Measurements from ENCODE around the gene EPS15. TPM values are rescaled to one million over a fixed set of nuclear protein-coding genes. Genes with fewer than 3 reads are reported as not detected.

The EPS15 gene
- total and polyA plus RNA-seq, 2 donors (not counting 1 experiment from before 2014, with no cell fraction given), result 40.3 to 151 TPM

DNA sequence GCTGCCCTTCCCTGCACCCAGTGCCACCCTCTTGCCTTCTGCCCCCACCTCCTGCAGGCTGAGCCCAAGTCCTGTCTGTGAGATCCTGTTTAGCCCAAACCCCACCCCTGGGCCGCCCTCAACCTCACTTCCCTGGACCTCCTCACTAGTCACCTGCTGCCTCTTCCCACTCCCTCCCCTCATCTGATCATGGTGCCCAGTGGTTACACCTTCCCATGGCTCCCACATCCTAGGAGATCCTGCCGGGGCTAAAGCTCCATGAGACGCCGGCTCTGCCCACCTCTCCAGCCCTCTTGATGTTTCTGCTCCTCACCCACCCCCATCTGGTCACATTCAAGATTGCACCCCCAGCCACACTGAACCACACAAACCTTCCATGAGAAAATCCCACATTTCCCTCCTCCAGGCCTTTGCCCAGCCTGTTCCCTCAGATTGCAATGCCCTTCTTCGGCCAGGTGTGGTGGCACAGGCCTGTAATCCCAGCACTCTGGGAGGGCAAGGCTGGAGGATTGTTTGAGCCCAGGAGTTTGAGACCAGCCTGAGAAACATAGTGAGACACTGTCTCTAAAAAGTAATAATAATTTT, 205.7 kb downstream of the EPS15 start:
- intact Hi-C loops (cut with micrococcal nuclease), result no loop called here
- no peak overlapping the region for H3K4me3 ChIP-seq (ENCODE audit: control extremely low read depth in 1 of 5, extremely low read depth in 1 of 5, insufficient read depth in 1 of 5, low read depth in 2 of 5, low read length in 4 of 5)
- POLR2A ChIA-PET, result no interaction called here

DNA sequence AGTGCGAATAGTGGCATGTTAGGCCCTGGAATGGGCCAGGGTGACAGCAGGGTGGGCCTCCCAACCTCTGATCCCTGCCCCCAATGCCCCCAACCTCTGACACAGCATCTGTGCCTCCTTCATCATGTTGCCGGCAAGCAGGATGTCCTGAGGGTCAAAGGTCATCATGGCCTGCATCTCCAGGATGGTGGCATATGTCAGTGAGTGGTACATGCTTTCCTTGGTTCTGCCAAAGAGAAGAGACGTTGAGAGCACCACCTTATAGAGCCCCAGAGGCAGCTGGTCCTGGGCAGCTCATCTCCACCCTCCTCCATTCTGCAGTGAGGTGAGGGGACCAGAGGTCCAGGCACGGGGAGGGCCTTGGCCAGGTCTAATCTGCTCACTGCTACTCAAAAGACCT, 206.3 kb downstream of the EPS15 start:
- POLR2A ChIA-PET, result no interaction called here
- Histone ChIP-seq H3K4me1 (ENCODE audit: control insufficient read depth in 2 of 2, insufficient read depth in 2 of 2, low read length in 2 of 2) (peaks cover 0 to 3% of the 10 kb centered on the region in 2 donors), H3K27me3 (replicated peaks in 1 of 4; ENCODE audit: control extremely low read depth in 1 of 4, control insufficient read depth in 3 of 4, insufficient read depth in 4 of 4, low read length in 3 of 4) (no peaks in the 10 kb centered on the region), H2AFZ (ENCODE audit: insufficient read depth, low read depth, low read length, poor library complexity, severe bottlenecking) (no peak overlapping the region), H3K4me3 (ENCODE audit: control extremely low read depth in 1 of 5, extremely low read depth in 1 of 5, insufficient read depth in 1 of 5, low read depth in 2 of 5, low read length in 4 of 5) (no peak overlapping the region), H3K27ac (ENCODE audit: low read length in 2 of 2) (no peak overlapping the region), H3K4me2 (replicated peaks; ENCODE audit: low read depth, low read length, poor library complexity, severe bottlenecking) (no peak overlapping the region), H3K9ac (ENCODE audit: low read length) (no peak overlapping the region), H4K20me1 (ENCODE audit: control insufficient read depth, insufficient read depth, low read length, poor library complexity, severe bottlenecking) (no peaks in the 10 kb centered on the region), H3K36me3 (replicated peaks in 1 of 2; ENCODE audit: control extremely low read depth in 1 of 2, control insufficient read depth in 1 of 2, extremely low read depth in 1 of 2, insufficient read depth in 2 of 2, low read length in 1 of 2) (no peaks in the 10 kb centered on the region), H3K79me2 (ENCODE audit: control insufficient read depth, insufficient read depth, low read length) (no peaks in the 10 kb centered on the region), H3K9me3 (ENCODE audit: control extremely low read depth in 1 of 3, control insufficient read depth in 2 of 3, insufficient read depth in 1 of 3, low read length in 2 of 3) (no peaks in the 10 kb centered on the region)
- CTCF ChIA-PET, result interaction anchor here (0.8 kb wide), 1 partner anchor 17 kb away, joined by 3 read pairs; no protein-coding TSS in a partner anchor
- ATAC-seq (ENCODE audit: low read depth) (no peak), DNase-seq (no peak)
- Mint-ChIP-seq H3K9me3 (ENCODE audit: insufficient read depth) (no peaks in the 10 kb centered on the region), H3K4me1 (peaks cover 12% of the 10 kb centered on the region), H3K27me3 (no peaks in the 10 kb centered on the region), H3K27ac (no peak overlapping the region), H3K4me3 (no peak overlapping the region)
- 97% methylated on average over 3 of the region's 4 CpGs for WGBS (ENCODE audit: insufficient coverage)
- intact Hi-C loops (cut with micrococcal nuclease), result no loop called here
- TF ChIP-seq, protein P1, sequence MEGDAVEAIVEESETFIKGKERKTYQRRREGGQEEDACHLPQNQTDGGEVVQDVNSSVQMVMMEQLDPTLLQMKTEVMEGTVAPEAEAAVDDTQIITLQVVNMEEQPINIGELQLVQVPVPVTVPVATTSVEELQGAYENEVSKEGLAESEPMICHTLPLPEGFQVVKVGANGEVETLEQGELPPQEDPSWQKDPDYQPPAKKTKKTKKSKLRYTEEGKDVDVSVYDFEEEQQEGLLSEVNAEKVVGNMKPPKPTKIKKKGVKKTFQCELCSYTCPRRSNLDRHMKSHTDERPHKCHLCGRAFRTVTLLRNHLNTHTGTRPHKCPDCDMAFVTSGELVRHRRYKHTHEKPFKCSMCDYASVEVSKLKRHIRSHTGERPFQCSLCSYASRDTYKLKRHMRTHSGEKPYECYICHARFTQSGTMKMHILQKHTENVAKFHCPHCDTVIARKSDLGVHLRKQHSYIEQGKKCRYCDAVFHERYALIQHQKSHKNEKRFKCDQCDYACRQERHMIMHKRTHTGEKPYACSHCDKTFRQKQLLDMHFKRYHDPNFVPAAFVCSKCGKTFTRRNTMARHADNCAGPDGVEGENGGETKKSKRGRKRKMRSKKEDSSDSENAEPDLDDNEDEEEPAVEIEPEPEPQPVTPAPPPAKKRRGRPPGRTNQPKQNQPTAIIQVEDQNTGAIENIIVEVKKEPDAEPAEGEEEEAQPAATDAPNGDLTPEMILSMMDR (IDR thresholded peaks at IDR 0.05), result no peak
- TF ChIP-seq EZH2 (IDR thresholded peaks at IDR 0.05; ENCODE audit: borderline replicate concordance, insufficient read depth, low read depth, low read length, poor library complexity, severe bottlenecking), result no peak

More for the DNA sequence above, 205.7 kb downstream of the EPS15 start:
- H3K27ac Mint-ChIP-seq, result no peak overlapping the region
- no peak for DNase-seq
- H3K9me3 Mint-ChIP-seq (ENCODE audit: insufficient read depth), result no peaks in the 10 kb centered on the region
- ATAC-seq (ENCODE audit: low read depth), result no peak
- no peak overlapping the region for H3K4me3 Mint-ChIP-seq
- peaks cover 12% of the 10 kb centered on the region for H3K4me1 Mint-ChIP-seq
- Histone ChIP-seq H3K9me3 (ENCODE audit: control extremely low read depth in 1 of 3, control insufficient read depth in 2 of 3, insufficient read depth in 1 of 3, low read length in 2 of 3) (no peaks in the 10 kb centered on the region), H2AFZ (ENCODE audit: insufficient read depth, low read depth, low read length, poor library complexity, severe bottlenecking) (no peak overlapping the region), H3K4me1 (ENCODE audit: control insufficient read depth in 2 of 2, insufficient read depth in 2 of 2, low read length in 2 of 2) (peaks cover 0 to 3% of the 10 kb centered on the region in 2 donors), H4K20me1 (ENCODE audit: control insufficient read depth, insufficient read depth, low read length, poor library complexity, severe bottlenecking) (no peaks in the 10 kb centered on the region), H3K9ac (ENCODE audit: low read length) (no peak overlapping the region), H3K27me3 (replicated peaks in 1 of 4; ENCODE audit: control extremely low read depth in 1 of 4, control insufficient read depth in 3 of 4, insufficient read depth in 4 of 4, low read length in 3 of 4) (no peaks in the 10 kb centered on the region), H3K27ac (ENCODE audit: low read length in 2 of 2) (no peak overlapping the region), H3K79me2 (ENCODE audit: control insufficient read depth, insufficient read depth, low read length) (no peaks in the 10 kb centered on the region), H3K4me2 (replicated peaks; ENCODE audit: low read depth, low read length, poor library complexity, severe bottlenecking) (no peak overlapping the region), H3K36me3 (replicated peaks in 1 of 2; ENCODE audit: control extremely low read depth in 1 of 2, control insufficient read depth in 1 of 2, extremely low read depth in 1 of 2, insufficient read depth in 2 of 2, low read length in 1 of 2) (no peaks in the 10 kb centered on the region)
- TF ChIP-seq, protein P1 (IDR thresholded peaks at IDR 0.05), result no peak
- WGBS (ENCODE audit: insufficient coverage), result 98% methylated on average over 4 of the region's 5 CpGs
- CTCF ChIA-PET, result no interaction called here
- H3K27me3 Mint-ChIP-seq, result no peaks in the 10 kb centered on the region

All from B cell (primary cell).